Uterus (tissue), 4 donors: ENCODE results near the gene HMCN1. TPM values are rescaled to one million over a fixed set of nuclear protein-coding genes. Genes with fewer than 3 reads are reported as not detected.
"Not testable (repeated sequence)": the region's sequence is repeated elsewhere in the genome, so short reads cannot be mapped to it uniquely, and the experiment has no call there.

Experiments used
- DNase-seq, 2 donors: peaks; one replicate each; pipeline ENCODE4 v3.0.0-alpha.2; 2019 to 2020
- H3K27ac ChIP-seq, 2 donors: fragments of 200-600 bp; sonication (generic); 1 replicate in 1 of 2; 2 replicates in 1 of 2; pipeline ENCODE4 v1.5.1; 2016 to 2018
- H3K27me3 ChIP-seq, 2 donors: fragments of 200-600 bp; sonication (generic); one replicate each; pipeline ENCODE4 v1.5.1; 2018 to 2019; ENCODE audit warnings: control low read depth in 1 of 2
- H3K36me3 ChIP-seq, 2 donors: fragments of 200-600 bp; sonication (generic); one replicate each; pipeline ENCODE4 v1.5.1; 2019; ENCODE audit warnings: control low read depth in 1 of 2
- H3K4me1 ChIP-seq, 2 donors: fragments of 200-600 bp; sonication (generic); one replicate each; pipeline ENCODE4 v1.5.1; 2018 to 2019; ENCODE audit warnings: control low read depth in 1 of 2
- H3K4me3 ChIP-seq, 2 donors: fragments of 200-600 bp; sonication (generic); 1 replicate in 1 of 2; 2 replicates in 1 of 2; pipeline ENCODE4 v1.5.1; 2018 to 2019; ENCODE audit warnings: mild to moderate bottlenecking in 1 of 2
- H3K9me3 ChIP-seq, 2 donors: fragments of 200-600 bp; sonication (generic); one replicate each; pipeline ENCODE4 v1.5.1; 2019; ENCODE audit warnings: control low read depth in 1 of 2
- POLR2A ChIP-seq, 2 donors: fragments of 450-650 bp; IDR thresholded peaks; one replicate each; pipeline ENCODE4 v1.6.1; 2016; ENCODE audit warnings: antibody characterized with exemption in 2 of 2, mild to moderate bottlenecking in 1 of 2, moderate library complexity in 1 of 2
- intact Hi-C: fragments of 100-400 bp; cut with DNase I; formaldehyde crosslinking; loops from one replicate; pipeline ENCODE4 v1.15.1; 2023; ENCODE audit warnings: low total_unique reads
- total RNA-seq, 4 donors: library from RNA; depleted of rRNA in 3 of 4; stranded (reverse); fragments of >200 nt in 3 of 4; gene quantifications; one replicate each; pipeline versions ENCODE4 v1.1.0 to v1.2.4, GENCODE V29; 2014 to 2023
- TF ChIP-seq, protein P1 (sequence below), 4 experiments: fragments of 200-600 bp in 2 of 4; fragments of 450-650 bp in 2 of 4; sonication (generic) in 2 of 4; IDR thresholded peaks; one replicate each; pipeline ENCODE4 v1.5.1; 2016 to 2019; ENCODE audit warnings: antibody characterized with exemption in 4 of 4, mild to moderate bottlenecking in 2 of 4, moderate library complexity in 1 of 4
- donor health status: DM: yes; HTN: yes; CAD: no.

Gene HMCN1
- total RNA-seq, 4 donors from 2014 or later, result 0.59 to 92.9 (median 5.1) TPM

DNA sequence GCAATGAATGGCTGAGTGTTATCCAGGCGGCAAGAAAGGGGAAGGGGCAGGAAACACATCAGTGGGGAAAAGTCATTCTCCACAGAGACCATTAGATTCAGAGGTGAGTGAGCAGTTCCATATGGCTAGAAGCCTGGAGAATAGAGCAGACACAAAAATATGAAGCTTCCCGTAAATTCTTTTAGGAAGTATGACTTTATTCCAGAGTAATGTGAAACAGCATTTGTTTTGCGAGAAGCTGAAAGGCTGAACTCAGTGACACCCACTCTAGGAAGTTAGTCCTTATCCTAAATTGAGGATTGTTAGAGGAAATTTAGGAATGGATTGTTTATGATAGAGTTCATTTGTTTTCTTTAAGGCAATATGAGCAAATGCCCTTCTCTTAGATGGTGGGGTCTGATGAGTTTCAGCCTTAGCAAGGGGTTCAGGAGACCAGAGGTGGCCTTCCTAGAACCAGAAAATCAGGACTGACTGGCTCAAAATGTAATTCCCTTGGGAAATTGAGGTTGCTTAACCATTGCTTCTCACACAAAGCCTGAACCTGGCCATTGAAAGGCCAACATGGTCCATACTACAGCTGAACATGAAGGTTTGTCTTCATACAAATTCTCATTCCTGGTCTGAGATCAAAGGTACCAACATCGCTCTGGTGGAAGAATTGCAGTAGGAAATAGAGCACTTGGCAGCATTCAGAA, 473.3 kb downstream of the HMCN1 start:
- Histone ChIP-seq H3K9me3 (no peaks in the 10 kb centered on the region), H3K4me3 (no peak overlapping the region), H3K27me3 (no peaks in the 10 kb centered on the region), H3K27ac (no peak overlapping the region), H3K36me3 (no peaks in the 10 kb centered on the region), H3K4me1 (no peaks in the 10 kb centered on the region)
- no peak for DNase-seq
- intact Hi-C loops, result no loop called here
- TF ChIP-seq, protein P1, sequence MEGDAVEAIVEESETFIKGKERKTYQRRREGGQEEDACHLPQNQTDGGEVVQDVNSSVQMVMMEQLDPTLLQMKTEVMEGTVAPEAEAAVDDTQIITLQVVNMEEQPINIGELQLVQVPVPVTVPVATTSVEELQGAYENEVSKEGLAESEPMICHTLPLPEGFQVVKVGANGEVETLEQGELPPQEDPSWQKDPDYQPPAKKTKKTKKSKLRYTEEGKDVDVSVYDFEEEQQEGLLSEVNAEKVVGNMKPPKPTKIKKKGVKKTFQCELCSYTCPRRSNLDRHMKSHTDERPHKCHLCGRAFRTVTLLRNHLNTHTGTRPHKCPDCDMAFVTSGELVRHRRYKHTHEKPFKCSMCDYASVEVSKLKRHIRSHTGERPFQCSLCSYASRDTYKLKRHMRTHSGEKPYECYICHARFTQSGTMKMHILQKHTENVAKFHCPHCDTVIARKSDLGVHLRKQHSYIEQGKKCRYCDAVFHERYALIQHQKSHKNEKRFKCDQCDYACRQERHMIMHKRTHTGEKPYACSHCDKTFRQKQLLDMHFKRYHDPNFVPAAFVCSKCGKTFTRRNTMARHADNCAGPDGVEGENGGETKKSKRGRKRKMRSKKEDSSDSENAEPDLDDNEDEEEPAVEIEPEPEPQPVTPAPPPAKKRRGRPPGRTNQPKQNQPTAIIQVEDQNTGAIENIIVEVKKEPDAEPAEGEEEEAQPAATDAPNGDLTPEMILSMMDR (IDR thresholded peaks at IDR 0.05), result no peak

DNA sequence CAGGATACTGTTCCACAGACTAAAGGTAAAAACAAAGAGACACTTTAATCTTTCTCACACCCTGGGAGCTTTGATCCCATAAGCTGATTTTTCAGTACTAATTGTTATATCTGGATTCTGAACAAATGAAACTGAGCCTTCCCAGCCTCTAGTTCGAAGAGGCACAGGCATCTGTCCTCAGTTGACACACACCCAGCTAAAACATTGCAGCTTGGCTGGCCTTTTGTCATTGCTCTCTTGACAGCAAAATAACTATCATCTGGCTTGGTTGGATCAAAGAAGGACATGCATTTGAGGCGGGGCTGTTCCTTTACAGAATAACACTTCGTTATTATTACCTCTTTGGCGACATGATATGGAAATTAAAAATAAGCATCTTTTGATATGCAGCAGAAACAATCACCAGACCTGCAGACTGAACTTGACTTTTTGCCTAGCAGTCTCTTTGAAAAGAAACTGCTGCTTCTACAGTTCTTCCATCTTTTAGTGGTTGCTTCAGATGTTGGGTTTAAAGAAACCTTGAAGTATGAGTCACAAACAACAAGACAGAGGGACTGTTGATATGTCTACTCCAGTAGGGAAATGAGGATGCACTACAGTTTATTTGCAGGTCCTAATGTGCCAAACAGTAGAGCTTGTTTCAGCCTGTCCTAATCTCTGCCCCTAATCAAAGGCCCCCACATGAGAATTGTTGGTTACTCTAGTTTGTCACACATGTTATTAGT, 474.4 kb downstream of the HMCN1 start:
- no peak for DNase-seq
- Histone ChIP-seq H3K27ac (no peak overlapping the region), H3K4me1 (no peaks in the 10 kb centered on the region), H3K27me3 (no peaks in the 10 kb centered on the region), H3K9me3 (no peaks in the 10 kb centered on the region), H3K4me3 (no peak overlapping the region), H3K36me3 (no peaks in the 10 kb centered on the region)
- intact Hi-C loops, result no loop called here
- TF ChIP-seq, protein P1 (IDR thresholded peaks at IDR 0.05), result no peak
- TF ChIP-seq POLR2A (IDR thresholded peaks at IDR 0.05), result no peak

DNA sequence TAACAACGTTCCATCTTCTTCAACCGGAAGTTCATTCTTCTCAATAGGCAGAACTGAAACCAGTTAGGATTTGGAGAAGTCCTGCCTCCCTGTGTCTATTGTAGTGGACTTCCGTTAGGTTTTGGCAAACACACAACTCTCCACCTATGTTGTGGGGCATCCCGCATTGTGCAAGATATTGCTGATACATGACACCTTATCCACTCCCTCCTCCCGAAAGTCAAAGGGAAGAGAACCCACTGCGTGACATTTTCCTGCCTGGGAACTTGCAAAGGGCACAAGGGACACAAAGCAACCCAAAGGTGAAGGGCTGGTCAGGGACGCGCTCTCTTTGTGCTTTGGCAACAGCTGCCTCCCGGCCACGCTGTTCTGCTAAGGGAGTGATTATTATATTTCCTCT, 476.1 kb downstream of the HMCN1 start:
- DNase-seq, result no peak
- Histone ChIP-seq H3K9me3 (no peaks in the 10 kb centered on the region), H3K4me3 (no peak overlapping the region), H3K27me3 (no peaks in the 10 kb centered on the region), H3K36me3 (no peaks in the 10 kb centered on the region), H3K4me1 (no peaks in the 10 kb centered on the region), H3K27ac (no peak overlapping the region)
- TF ChIP-seq, protein P1 (IDR thresholded peaks at IDR 0.05), result no peak
- no peak for TF ChIP-seq POLR2A (IDR thresholded peaks at IDR 0.05)
- intact Hi-C loops, result no loop called here

DNA sequence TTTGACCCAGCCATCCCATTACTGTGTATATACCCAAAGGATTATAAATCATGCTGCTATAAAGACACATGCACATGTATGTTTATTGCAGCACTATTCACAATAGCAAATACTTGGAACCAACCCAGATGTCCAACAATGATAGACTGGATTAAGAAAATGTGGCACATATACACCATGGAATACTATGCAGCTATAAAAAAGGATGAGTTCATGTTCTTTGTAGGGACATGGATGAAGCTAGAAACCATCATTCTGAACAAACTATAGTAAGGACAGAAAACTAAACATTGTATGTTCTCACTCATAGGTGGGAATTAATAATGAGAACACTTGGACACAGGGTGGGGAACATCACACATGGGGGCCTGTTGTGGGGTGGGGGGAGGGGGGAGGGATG, 477.4 kb downstream of the HMCN1 start:
- H3K27ac ChIP-seq, result not testable (repeated sequence)

DNA sequence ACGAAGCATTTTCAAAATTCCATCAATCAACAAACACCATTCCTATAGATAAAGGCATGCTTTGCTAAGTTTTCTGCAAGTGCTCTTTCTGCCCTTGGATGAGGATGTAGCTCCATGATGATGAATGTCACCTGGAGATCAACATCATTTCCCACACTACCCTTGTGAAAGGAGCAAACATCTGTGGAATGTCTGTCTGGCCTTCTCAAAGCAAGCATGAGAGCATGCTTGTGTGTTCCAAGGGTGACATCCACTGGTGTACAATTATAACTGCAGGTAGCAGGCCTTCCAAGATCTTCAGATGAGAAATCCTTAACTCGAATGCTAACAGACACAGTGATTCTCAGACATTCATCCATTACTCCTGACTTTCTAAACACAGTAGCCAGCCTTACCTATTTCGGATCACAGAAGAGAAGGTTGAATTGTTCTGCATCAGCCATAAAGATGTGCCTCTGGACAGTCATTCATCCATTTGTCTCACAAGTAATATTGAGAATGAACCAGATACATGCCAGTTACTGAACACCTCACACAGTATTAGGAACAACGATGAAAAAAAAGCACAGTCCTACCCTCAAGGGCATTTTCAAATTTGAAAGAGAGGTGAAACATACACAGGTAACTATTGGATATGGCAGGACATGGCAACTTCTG, 478.5 kb downstream of the HMCN1 start:
- no peaks in the 10 kb centered on the region for H3K36me3 ChIP-seq
- H3K4me1 ChIP-seq, result no peaks in the 10 kb centered on the region
- DNase-seq, result peak in 1 of 2 donors; percentile 19
- H3K9me3 ChIP-seq, result no peaks in the 10 kb centered on the region
- intact Hi-C loops, result no loop called here
- H3K27me3 ChIP-seq, result no peaks in the 10 kb centered on the region
- TF ChIP-seq, protein P1 (IDR thresholded peaks at IDR 0.05), result peak; percentile 49 to 81 (median 74)
- TF ChIP-seq POLR2A (IDR thresholded peaks at IDR 0.05), result no peak
- H3K27ac ChIP-seq, result no peak overlapping the region
- no peak overlapping the region for H3K4me3 ChIP-seq

More for the DNA sequence above, 477.4 kb downstream of the HMCN1 start:
- H3K9me3 ChIP-seq, H3K4me3 ChIP-seq, H3K27me3 ChIP-seq, DNase-seq, intact Hi-C loops, H3K4me1 ChIP-seq, H3K36me3 ChIP-seq: not testable (repeated sequence)
